Measurements from ENCODE around the gene KMT2E.
"Not testable (repeated sequence)": the region's sequence is repeated elsewhere in the genome, so short reads cannot be mapped to it uniquely, and the experiment has no call there.

Gene KMT2E

GRCh38 chr7:105001652-105002184 is 12.3 kb upstream of the KMT2E start:
- H3K4me3 ChIP-seq (ENCODE audit: control insufficient read depth, low read depth, low read length): no peak overlapping the region
- TF ChIP-seq CTCF (conservative IDR thresholded peaks at IDR 0.05; ENCODE audit: control insufficient read depth, insufficient read depth, low read depth, low read length): no peak
- no peak for DNase-seq (ENCODE audit: low read depth)

GRCh38 chr7:105003275-105003674 is 10.7 kb upstream of the KMT2E start:
- DNase-seq (ENCODE audit: low read depth): peak; percentile 89
- H3K4me3 ChIP-seq (ENCODE audit: control insufficient read depth, low read depth, low read length): peak overlapping the region; percentile 10
- no peak for TF ChIP-seq CTCF (conservative IDR thresholded peaks at IDR 0.05; ENCODE audit: control insufficient read depth, insufficient read depth, low read depth, low read length)

GRCh38 chr7:105003872-105004510 is 10.0 kb upstream of the KMT2E start:
- no peak overlapping the region for H3K4me3 ChIP-seq (ENCODE audit: control insufficient read depth, low read depth, low read length)
- no peak for TF ChIP-seq CTCF (conservative IDR thresholded peaks at IDR 0.05; ENCODE audit: control insufficient read depth, insufficient read depth, low read depth, low read length)
- peak; percentile 61 for DNase-seq (ENCODE audit: low read depth)

- not testable (repeated sequence) for DNase-seq (ENCODE audit: low read depth); H3K4me3 ChIP-seq (ENCODE audit: control insufficient read depth, low read depth, low read length)
Observed at GRCh38 chr7:105005006-105005405, 9.0 kb upstream of the KMT2E start.

- DNase-seq (ENCODE audit: low read depth); H3K4me3 ChIP-seq (ENCODE audit: control insufficient read depth, low read depth, low read length): not testable (repeated sequence)
Observed at GRCh38 chr7:105005486-105005885, 8.5 kb upstream of the KMT2E start.

- no peak for TF ChIP-seq CTCF (conservative IDR thresholded peaks at IDR 0.05; ENCODE audit: control insufficient read depth, insufficient read depth, low read depth, low read length)
- no peak overlapping the region for H3K4me3 ChIP-seq (ENCODE audit: control insufficient read depth, low read depth, low read length)
- no peak for DNase-seq (ENCODE audit: low read depth)
Observed at GRCh38 chr7:105006367-105007136, 7.5 kb upstream of the KMT2E start.

GRCh38 chr7:105007298-105007697 is 6.7 kb upstream of the KMT2E start:
- no peak overlapping the region for H3K4me3 ChIP-seq (ENCODE audit: control insufficient read depth, low read depth, low read length)
- DNase-seq (ENCODE audit: low read depth): no peak
- TF ChIP-seq CTCF (conservative IDR thresholded peaks at IDR 0.05; ENCODE audit: control insufficient read depth, insufficient read depth, low read depth, low read length): no peak

All from fibroblast of mammary gland (primary cell).